ENCODE measurements around the gene CCDC121. TPM values are rescaled to one million over a fixed set of nuclear protein-coding genes. Genes with fewer than 3 reads are reported as not detected.

Gene CCDC121
- total RNA-seq, 1 donor from 2014 or later = 0.71 TPM

- ATAC-seq (ENCODE audit: low read depth) (no peak), DNase-seq (no peak)
- TF ChIP-seq, protein P1, sequence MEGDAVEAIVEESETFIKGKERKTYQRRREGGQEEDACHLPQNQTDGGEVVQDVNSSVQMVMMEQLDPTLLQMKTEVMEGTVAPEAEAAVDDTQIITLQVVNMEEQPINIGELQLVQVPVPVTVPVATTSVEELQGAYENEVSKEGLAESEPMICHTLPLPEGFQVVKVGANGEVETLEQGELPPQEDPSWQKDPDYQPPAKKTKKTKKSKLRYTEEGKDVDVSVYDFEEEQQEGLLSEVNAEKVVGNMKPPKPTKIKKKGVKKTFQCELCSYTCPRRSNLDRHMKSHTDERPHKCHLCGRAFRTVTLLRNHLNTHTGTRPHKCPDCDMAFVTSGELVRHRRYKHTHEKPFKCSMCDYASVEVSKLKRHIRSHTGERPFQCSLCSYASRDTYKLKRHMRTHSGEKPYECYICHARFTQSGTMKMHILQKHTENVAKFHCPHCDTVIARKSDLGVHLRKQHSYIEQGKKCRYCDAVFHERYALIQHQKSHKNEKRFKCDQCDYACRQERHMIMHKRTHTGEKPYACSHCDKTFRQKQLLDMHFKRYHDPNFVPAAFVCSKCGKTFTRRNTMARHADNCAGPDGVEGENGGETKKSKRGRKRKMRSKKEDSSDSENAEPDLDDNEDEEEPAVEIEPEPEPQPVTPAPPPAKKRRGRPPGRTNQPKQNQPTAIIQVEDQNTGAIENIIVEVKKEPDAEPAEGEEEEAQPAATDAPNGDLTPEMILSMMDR (IDR thresholded peaks at IDR 0.05) = no peak
- intact Hi-C loops (cut with micrococcal nuclease) = no loop called here
- peaks cover 61% of the 10 kb centered on the region for H3K36me3 Mint-ChIP-seq (ENCODE audit: low read depth)
- peak overlapping the region; percentile 24 for H3K27ac Mint-ChIP-seq
- peak overlapping the region; percentile 100 for H3K4me3 Mint-ChIP-seq
- POLR2A ChIA-PET = interaction anchor here (0.5 to 2.0 kb wide), 4 partner anchors 18 to 428 kb away, joined by 4 to 20 read pairs (median 8); partner anchors contain the start of genes CCDC121 and GPN1
- peaks cover 43% of the 10 kb centered on the region for H3K4me1 Mint-ChIP-seq
- H3K27me3 Mint-ChIP-seq = no peaks in the 10 kb centered on the region
- CTCF ChIA-PET = interaction anchor here (0.8 to 1.7 kb wide), 2 partner anchors 19 kb away, joined by 3 to 12 read pairs; no protein-coding TSS in a partner anchor
- H3K9me3 Mint-ChIP-seq = no peaks in the 10 kb centered on the region
Observed at GRCh38 chr2:27664622-27665363, 36.0 kb upstream of the CCDC121 start.

DNA sequence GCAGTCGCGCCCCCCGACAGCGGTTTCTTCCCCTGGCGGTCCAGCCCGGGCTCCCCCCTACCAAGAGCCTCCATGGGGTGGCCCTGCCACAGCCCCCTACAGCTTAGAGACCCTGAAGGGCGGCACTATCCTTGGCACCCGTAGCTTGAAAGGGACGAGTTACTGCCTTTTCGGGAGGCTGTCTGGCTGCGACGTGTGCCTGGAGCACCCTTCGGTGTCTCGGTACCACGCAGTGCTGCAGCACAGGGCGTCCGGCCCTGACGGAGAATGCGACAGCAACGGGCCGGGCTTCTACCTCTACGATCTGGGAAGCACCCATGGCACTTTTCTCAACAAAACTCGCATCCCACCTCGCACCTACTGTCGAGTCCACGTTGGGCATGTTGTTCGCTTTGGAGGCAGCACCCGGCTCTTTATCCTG, 35.4 kb upstream of the CCDC121 start:
- ATAC-seq (ENCODE audit: low read depth) (no peak), DNase-seq (no peak)
- TF ChIP-seq, protein P1 (IDR thresholded peaks at IDR 0.05) = no peak
- peak overlapping the region; percentile 100 for H3K4me3 Mint-ChIP-seq
- no peaks in the 10 kb centered on the region for H3K27me3 Mint-ChIP-seq
- CTCF ChIA-PET = interaction anchor here (1.7 kb wide), 1 partner anchor 19 kb away, joined by 12 read pairs; no protein-coding TSS in a partner anchor
- peaks cover 46% of the 10 kb centered on the region for H3K4me1 Mint-ChIP-seq
- intact Hi-C loops (cut with micrococcal nuclease) = no loop called here
- no peaks in the 10 kb centered on the region for H3K9me3 Mint-ChIP-seq
- POLR2A ChIA-PET = interaction anchor here (0.5 to 2.0 kb wide), 9 partner anchors 18 to 452 kb away, joined by 3 to 20 read pairs (median 7); partner anchors contain the start of genes ATRAID, CCDC121, GPN1 and NRBP1
- H3K27ac Mint-ChIP-seq = peak overlapping the region; percentile 99
- H3K36me3 Mint-ChIP-seq (ENCODE audit: low read depth) = peaks cover 62% of the 10 kb centered on the region

- ChIA-PET POLR2A (interaction anchor here (0.6 to 2.0 kb wide), 14 partner anchors 16 to 508 kb away, joined by 3 to 20 read pairs (median 4); partner anchors contain the start of genes ATRAID, BABAM2, CCDC121 and EIF2B4), CTCF (interaction anchor here (1.7 kb wide), 1 partner anchor 20 kb away, joined by 12 read pairs; no protein-coding TSS in a partner anchor)
- Mint-ChIP-seq H3K4me3 (peak within 1 kb of the TSS; percentile 100), H3K36me3 (ENCODE audit: low read depth) (peaks cover 58% of the 10 kb centered on the region), H3K9me3 (no peaks in the 10 kb centered on the region), H3K4me1 (peaks cover 46% of the 10 kb centered on the region), H3K27me3 (no peaks in the 10 kb centered on the region), H3K27ac (peak within 1 kb of the TSS; percentile 99)
- peak; percentile 81 for ATAC-seq (ENCODE audit: low read depth)
- intact Hi-C loops (cut with micrococcal nuclease) = loop anchor here (1.0 kb wide), 6 partner anchors 20 to 729 kb away; partner anchors contain the start of genes CCDC121, EIF2B4, FOSL2 and GPN1
- peak; percentile 72 for DNase-seq
- TF ChIP-seq, protein P1 (IDR thresholded peaks at IDR 0.05) = no peak
Observed at GRCh38 chr2:27663285-27664153, 34.7 kb upstream of the CCDC121 start, which contains the start of the genes SLC4A1AP and SUPT7L. SLC4A1AP (plus strand) TSS chr2:27663889; CDS start chr2:27663915, 26 bp downstream. SUPT7L (minus strand) TSS chr2:27663614; CDS start chr2:27662192, 1,422 bp downstream.

- ChIA-PET CTCF (no interaction called here), POLR2A (no interaction called here)
- Mint-ChIP-seq H3K27me3 (no peaks in the 10 kb centered on the region), H3K4me3 (peak overlapping the region; percentile 100), H3K36me3 (ENCODE audit: low read depth) (peaks cover 56% of the 10 kb centered on the region), H3K4me1 (peaks cover 46% of the 10 kb centered on the region), H3K27ac (no peak overlapping the region), H3K9me3 (no peaks in the 10 kb centered on the region)
- no peak for ATAC-seq (ENCODE audit: low read depth)
- TF ChIP-seq, protein P1 (IDR thresholded peaks at IDR 0.05) = no peak
- DNase-seq = no peak
- intact Hi-C loops (cut with micrococcal nuclease) = no loop called here
Observed at GRCh38 chr2:27661371-27661770, 32.6 kb upstream of the CCDC121 start.
